IMR-90 (cell line): ENCODE measurements around the gene DLG5. TPM values are rescaled to one million over a fixed set of nuclear protein-coding genes. Genes with fewer than 3 reads are reported as not detected.

Experiments
- ATAC-seq: fragments of 200-7000 bp; cut with Tn5 transposase; 2 replicates; pipeline ENCODE4 v1.9.1; 2020; ENCODE audit warnings: low read depth, mild to moderate bottlenecking, moderate library complexity
- BruUV-seq: library from RNA; stranded (reverse); fragments of 400-500 nt; replicated peaks from 2 replicates; lab custom pipeline; 2021; lab: Mats Ljungman, UMichigan
- CTCF ChIA-PET: fragments of 300-600 bp; formaldehyde crosslinking; extraction: SDS; loops from one replicate; lab custom pipeline; 2021; ENCODE audit warnings: antibody characterized with exemption; lab: Yijun Ruan, JAX
- POLR2A ChIA-PET: fragments of 300-600 bp; sonication (Branson Sonifier 250); formaldehyde crosslinking; loops from one replicate; lab custom pipeline; 2022; ENCODE audit warnings: antibody characterized with exemption; ENCODE audit not compliant: unreplicated experiment; lab: Charles Lee
- DNase-seq: peaks from one replicate; pipeline ENCODE4 v3.0.0; 2013
- H2AFZ ChIP-seq: replicated peaks from 2 replicates; pipeline ENCODE3; 2013; ENCODE audit warnings: low read length, mild to moderate bottlenecking; ENCODE audit not compliant: poor library complexity
- H2AK5ac ChIP-seq: 2 replicates; pipeline ENCODE4 v1.6.1; 2013; ENCODE audit warnings: low read depth, low read length, inconsistent platforms
- H2AK9ac ChIP-seq: replicated peaks from 2 replicates; pipeline ENCODE3; 2013; ENCODE audit warnings: mild to moderate bottlenecking, low read depth, low read length, moderate library complexity; ENCODE audit not compliant: poor library complexity
- H2BK120ac ChIP-seq: 2 replicates; pipeline ENCODE4 v1.6.1; 2013; ENCODE audit warnings: low read depth, low read length, inconsistent platforms
- H2BK15ac ChIP-seq: 3 replicates; pipeline ENCODE4 v1.6.1; 2013; ENCODE audit warnings: low read depth, low read length, inconsistent platforms
- H2BK20ac ChIP-seq: 2 replicates; pipeline ENCODE4 v1.6.1; 2013; ENCODE audit warnings: low read depth, mild to moderate bottlenecking, inconsistent platforms, low read length, moderate library complexity
- H2BK5ac ChIP-seq: 2 replicates; pipeline ENCODE4 v1.6.1; 2013; ENCODE audit warnings: mild to moderate bottlenecking, low read depth, low read length, inconsistent platforms; ENCODE audit not compliant: poor library complexity, severe bottlenecking
- H3K14ac ChIP-seq: replicated peaks from 2 replicates; pipeline ENCODE4 v1.6.1; 2013; ENCODE audit warnings: low read depth, low read length, inconsistent platforms
- H3K18ac ChIP-seq: 2 replicates; pipeline ENCODE4 v1.6.1; 2013; ENCODE audit warnings: low read depth, low read length, control low read depth
- H3K23ac ChIP-seq: 2 replicates; pipeline ENCODE4 v1.6.1; 2013; ENCODE audit warnings: low read depth, low read length, inconsistent platforms
- H3K27ac ChIP-seq: 2 replicates; pipeline ENCODE4 v1.5.1; 2013; ENCODE audit warnings: mild to moderate bottlenecking, control low read depth, low read length; ENCODE audit not compliant: insufficient read depth
- H3K27me3 ChIP-seq: 2 replicates; pipeline ENCODE4 v1.6.1; 2013; ENCODE audit warnings: low read length; ENCODE audit not compliant: control insufficient read depth, insufficient read depth
- H3K36me3 ChIP-seq: 2 replicates; pipeline ENCODE4 v1.6.1; 2013; ENCODE audit warnings: low read length, mixed read lengths; ENCODE audit not compliant: control insufficient read depth, insufficient read depth
- H3K4ac ChIP-seq: 2 replicates; pipeline ENCODE4 v1.6.1; 2013; ENCODE audit warnings: low read depth, low read length, inconsistent platforms
- H3K4me1 ChIP-seq: 2 replicates; pipeline ENCODE4 v1.6.1; 2013; ENCODE audit warnings: low read length, mixed read lengths; ENCODE audit not compliant: control insufficient read depth, insufficient read depth
- H3K4me2 ChIP-seq: 2 replicates; pipeline ENCODE4 v1.6.1; 2013; ENCODE audit warnings: low read depth, mild to moderate bottlenecking, control low read depth, low read length, moderate library complexity
- H3K4me3 ChIP-seq: 2 replicates; pipeline ENCODE4 v1.5.1; 2013; ENCODE audit warnings: low read depth, mild to moderate bottlenecking, control low read depth, low read length, moderate library complexity; ENCODE audit not compliant: insufficient read depth
- H3K56ac ChIP-seq: 2 replicates; pipeline ENCODE4 v1.6.1; 2013; ENCODE audit warnings: low read length, inconsistent platforms; ENCODE audit not compliant: insufficient read depth; ENCODE audit errors: extremely low read depth
- H3K79me1 ChIP-seq, 2 experiments: 2 replicates each; pipeline ENCODE4 v1.6.1; 2013; ENCODE audit warnings: low read length in 2 of 2, inconsistent platforms in 1 of 2, low read depth in 1 of 2
- H3K9ac ChIP-seq: 2 replicates; pipeline ENCODE4 v1.6.1; 2013; ENCODE audit warnings: low read depth, low read length, control low read depth
- H3K9me1 ChIP-seq: 2 replicates; pipeline ENCODE4 v1.6.1; 2013; ENCODE audit warnings: low read length, inconsistent platforms; ENCODE audit not compliant: insufficient read depth
- H3K9me3 ChIP-seq: 2 replicates; pipeline ENCODE4 v1.6.1; 2013; ENCODE audit warnings: low read length; ENCODE audit not compliant: control insufficient read depth, insufficient read depth
- H4K20me1 ChIP-seq: 2 replicates; pipeline ENCODE4 v1.6.1; 2013; ENCODE audit warnings: low read length, inconsistent platforms; ENCODE audit not compliant: insufficient read depth
- H4K5ac ChIP-seq: 2 replicates; pipeline ENCODE4 v1.6.1; 2013; ENCODE audit warnings: mild to moderate bottlenecking, low read depth, low read length, control low read depth
- H4K8ac ChIP-seq, 2 experiments: 2 replicates each; pipeline ENCODE4 v1.6.1; 2013; ENCODE audit warnings: low read depth in 2 of 2, low read length in 2 of 2, control low read depth in 1 of 2, inconsistent platforms in 1 of 2
- H4K91ac ChIP-seq: 2 replicates; pipeline ENCODE4 v1.6.1; 2013; ENCODE audit warnings: low read depth, low read length, inconsistent platforms; ENCODE audit not compliant: insufficient read depth
- BHLHE40 ChIP-seq: fragments of 150-350 bp; IDR thresholded peaks from 2 replicates; pipeline ENCODE4 v1.6.1; 2016; ENCODE audit warnings: mild to moderate bottlenecking, low read depth, low read length
- CEBPB ChIP-seq: IDR thresholded peaks from 2 replicates; pipeline ENCODE4 v1.6.1; 2012; ENCODE audit warnings: low read depth, low read length, improper control_type of control experiment
- CHD1 ChIP-seq: IDR thresholded peaks from 2 replicates; pipeline ENCODE4 v1.6.1; 2012; ENCODE audit warnings: low read depth, low read length, improper control_type of control experiment
- CTCF ChIP-seq: conservative IDR thresholded peaks from 2 replicates; pipeline ENCODE4 v1.5.1; 2012; ENCODE audit warnings: mild to moderate bottlenecking, low read depth, low read length, improper control_type of control experiment
- ELK1 ChIP-seq: fragments of 150-350 bp; IDR thresholded peaks from 2 replicates; pipeline ENCODE4 v1.6.1; 2016; ENCODE audit warnings: low read depth, mild to moderate bottlenecking, low read length, moderate library complexity, borderline replicate concordance
- FOS ChIP-seq: fragments of 150-350 bp; IDR thresholded peaks from 2 replicates; pipeline ENCODE4 v1.6.1; 2016; ENCODE audit warnings: low read depth, low read length
- MAFK ChIP-seq: IDR thresholded peaks from 2 replicates; pipeline ENCODE4 v1.6.1; 2012; ENCODE audit warnings: low read depth, low read length, improper control_type of control experiment
- MXI1 ChIP-seq: IDR thresholded peaks from 2 replicates; pipeline ENCODE4 v1.6.1; 2012; ENCODE audit warnings: low read depth, mild to moderate bottlenecking, low read length, moderate library complexity, borderline replicate concordance
- NFE2L2 ChIP-seq: fragments of 150-350 bp; IDR thresholded peaks from 2 replicates; pipeline ENCODE4 v1.6.1; 2016; ENCODE audit warnings: low read depth, mild to moderate bottlenecking, low read length
- POLR2A ChIP-seq: IDR thresholded peaks from 2 replicates; pipeline ENCODE4 v1.6.1; 2012; ENCODE audit warnings: mild to moderate bottlenecking, low read depth, low read length
- RAD21 ChIP-seq: IDR thresholded peaks from 2 replicates; pipeline ENCODE4 v1.6.1; 2012; ENCODE audit warnings: low read length, improper control_type of control experiment
- SMC3 ChIP-seq: fragments of 150-350 bp; IDR thresholded peaks from 2 replicates; pipeline ENCODE4 v1.6.1; 2016; ENCODE audit warnings: low read depth, mild to moderate bottlenecking, antibody characterized with exemption, low read length, moderate library complexity
- USF2 ChIP-seq: fragments of 150-350 bp; IDR thresholded peaks from 2 replicates; pipeline ENCODE4 v1.6.1; 2017; ENCODE audit warnings: mild to moderate bottlenecking, antibody characterized with exemption, low read length, low read depth
- WGBS, 2 experiments: methylation state at CpG; one replicate each; pipeline versions ENCODE4 v1.1.5 to v1.1.7; 2013; ENCODE audit warnings: missing lambda C conversion rate in 2 of 2; ENCODE audit not compliant: insufficient read length in 1 of 2; ENCODE audit errors: extremely low coverage in 2 of 2; 5-methylcytosine and 5-hydroxymethylcytosine counted together
- dilution Hi-C: fragments of 300-500 bp; cut with HindIII; formaldehyde crosslinking; loops from one replicate; pipeline ENCODE4 v1.14.3; 2018; ENCODE audit warnings: low sequenced_read_pairs; ENCODE audit not compliant: unreplicated experiment
- in situ Hi-C: fragments of 300-500 bp; cut with MboI; formaldehyde crosslinking; loops from 3 replicates; pipeline ENCODE4 v1.14.3; 2019; ENCODE audit warnings: low sequenced_read_pairs, inconsistent platforms, mixed read lengths
- intact Hi-C: fragments of 100-400 bp; cut with micrococcal nuclease; formaldehyde crosslinking; loops from 2 replicates; pipeline ENCODE4 v1.10.0; 2022
- polyA plus RNA-seq, 3 experiments: library from polyadenylated mRNA; depleted of rRNA; stranded (reverse); fragments of >200 nt; gene quantifications; 2 replicates each; pipeline ENCODE4 v1.2.3, GENCODE V29; 2012; ENCODE audit warnings: low replicate concordance in 1 of 3
- total RNA-seq: library from RNA; depleted of rRNA; stranded (reverse); fragments of >200 nt; gene quantifications from 2 replicates; pipeline ENCODE4 v1.2.3, GENCODE V29; 2012

Gene DLG5
- total and polyA plus RNA-seq, 2 of the 4 experiments (the other 2 are of a cell fraction): 12.7 to 28.7 TPM

- H2BK5ac ChIP-seq: no peak overlapping the region
- ChIA-PET CTCF (no interaction called here), POLR2A (interaction anchor here (0.6 kb wide), 1 partner anchor 9 kb away, joined by 5 read pairs; no protein-coding TSS in a partner anchor)
- H2BK120ac ChIP-seq: peak overlapping the region; percentile 16; the same call in 1 of the 2 replicates
- H2AK9ac ChIP-seq: no peak overlapping the region
- H2BK15ac ChIP-seq: 0 out of 3 replicates have a peak overlapping the region, but pooled peaks have one; percentile 31
- no peak overlapping the region for H3K4me2 ChIP-seq
- H3K9ac ChIP-seq: no peak overlapping the region
- DNase-seq: no peak
- no peak for TF ChIP-seq POLR2A
- no peak for TF ChIP-seq USF2
- no peak for TF ChIP-seq RAD21
- TF ChIP-seq ELK1: no peak
- no peak for TF ChIP-seq FOS
- TF ChIP-seq NFE2L2: no peak
- TF ChIP-seq CHD1: no peak
- no peak for TF ChIP-seq SMC3
- no peak for TF ChIP-seq CEBPB
- TF ChIP-seq MAFK: no peak
- no peak for TF ChIP-seq BHLHE40
- no peak for TF ChIP-seq CTCF
- TF ChIP-seq MXI1: no peak
- H3K27me3 ChIP-seq: no peaks in the 10 kb centered on the region
- peak overlapping the region; percentile 44; the same call in 1 of the 2 replicates for H3K23ac ChIP-seq
- H3K4me3 ChIP-seq: no peak overlapping the region
- in situ Hi-C loops: no loop called here
- no peak overlapping the region for H3K18ac ChIP-seq
- dilution Hi-C loops: no loop called here
- H3K14ac ChIP-seq: peak overlapping the region; percentile 29
- H3K36me3 ChIP-seq: no peaks in the 10 kb centered on the region
- H4K91ac ChIP-seq: no peak overlapping the region
- H3K79me1 ChIP-seq: peaks cover 35 to 94% of the 10 kb centered on the region in 2 experiments
- peaks cover 41% of the 10 kb centered on the region for H3K9me1 ChIP-seq
- H3K9me3 ChIP-seq: no peaks in the 10 kb centered on the region
- H3K4me1 ChIP-seq: peaks cover 21% of the 10 kb centered on the region
- intact Hi-C loops: loop anchor here (10.0 kb wide), 1 partner anchor 104 kb away; the partner anchor contains the start of gene POLR3A
- no peak overlapping the region for H4K5ac ChIP-seq
- H4K8ac ChIP-seq: peak overlapping the region in 1 of 2 experiments; percentile 18; a peak in 1 of 4 replicates
- peaks cover 83% of the 10 kb centered on the region for H4K20me1 ChIP-seq
- 0 out of 2 replicates have a peak overlapping the region, but pooled peaks have one; percentile 29 for H2BK20ac ChIP-seq
- no peak overlapping the region for H2AFZ ChIP-seq
- no TSS peak for BruUV-seq
- H2AK5ac ChIP-seq: peak overlapping the region; percentile 67
- no CpG with 5 or more reads among the region's 4 CpGs for WGBS, 2 experiments
- no peak overlapping the region for H3K27ac ChIP-seq
- ATAC-seq: no peak
- H3K56ac ChIP-seq: no peak overlapping the region
- peak overlapping the region; percentile 41 for H3K4ac ChIP-seq
Observed at GRCh38 chr10:77920495-77920894, 6.1 kb downstream of the DLG5 start.
